Cardiac fibroblast (primary cell): ENCODE results near the gene RELN.
A peak's percentile ranks its signal among the peaks of the same experiment; 100 is the strongest.

ENCODE experiments used
- DNase-seq, 2 donors: peaks; one replicate each; pipeline versions ENCODE4 v3.0.0 to v3.0.0-alpha.2; 2010; ENCODE audit warnings: low read depth in 2 of 2
- H3K4me3 ChIP-seq, 2 donors: replicated peaks in 1 of 2; 1 replicate in 1 of 2; 2 replicates in 1 of 2; pipeline ENCODE4 v1.5.1; 2011; ENCODE audit warnings: low read depth in 2 of 2, low read length in 2 of 2, mild to moderate bottlenecking in 2 of 2, moderate library complexity in 1 of 2
- TF ChIP-seq, protein P1 (sequence below): IDR thresholded peaks from one replicate; pipeline ENCODE4 v1.5.1; 2011; ENCODE audit warnings: low read depth, mild to moderate bottlenecking, low read length, inconsistent platforms

Gene RELN

DNA sequence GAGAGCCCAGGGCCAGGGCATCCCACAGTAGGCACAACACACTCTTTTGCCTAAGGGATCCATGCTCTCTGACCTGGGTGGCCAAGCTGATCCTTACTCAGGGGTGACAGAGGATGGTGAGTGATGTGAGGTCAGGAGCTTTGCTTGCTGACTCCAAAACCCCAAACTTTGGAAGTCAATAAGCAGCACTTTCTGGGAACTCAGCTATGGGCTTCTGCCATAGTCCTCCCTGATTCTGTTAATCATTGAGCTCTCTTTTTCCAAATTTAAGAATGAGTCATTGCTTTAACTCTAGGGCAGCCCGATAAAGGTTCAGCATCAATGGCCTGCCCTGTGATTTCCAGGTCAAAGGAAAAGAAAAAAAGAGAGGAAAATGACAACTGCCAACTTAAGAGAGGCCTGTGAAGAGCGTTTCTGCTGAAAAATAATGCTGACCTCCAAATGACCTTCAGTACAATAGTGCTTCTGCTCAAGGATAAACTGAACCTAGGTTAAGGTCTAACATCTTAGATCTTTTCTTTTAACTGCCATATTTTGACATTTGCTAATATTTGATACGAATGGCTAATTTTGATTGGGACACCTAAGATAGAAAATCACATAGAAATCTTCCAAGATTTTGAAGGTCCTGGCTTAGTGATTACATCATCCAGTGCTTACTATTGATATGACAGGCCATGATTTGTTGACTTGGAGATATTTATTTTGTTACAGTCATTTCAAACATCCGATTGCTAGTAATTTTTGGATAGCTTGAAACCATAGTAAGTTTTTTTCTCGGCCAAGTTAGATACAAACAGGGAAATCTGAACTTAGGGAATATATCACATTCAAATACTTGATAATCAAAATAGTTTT, 20.8 kb upstream of the RELN start:
- no peak for DNase-seq
- TF ChIP-seq, protein P1, sequence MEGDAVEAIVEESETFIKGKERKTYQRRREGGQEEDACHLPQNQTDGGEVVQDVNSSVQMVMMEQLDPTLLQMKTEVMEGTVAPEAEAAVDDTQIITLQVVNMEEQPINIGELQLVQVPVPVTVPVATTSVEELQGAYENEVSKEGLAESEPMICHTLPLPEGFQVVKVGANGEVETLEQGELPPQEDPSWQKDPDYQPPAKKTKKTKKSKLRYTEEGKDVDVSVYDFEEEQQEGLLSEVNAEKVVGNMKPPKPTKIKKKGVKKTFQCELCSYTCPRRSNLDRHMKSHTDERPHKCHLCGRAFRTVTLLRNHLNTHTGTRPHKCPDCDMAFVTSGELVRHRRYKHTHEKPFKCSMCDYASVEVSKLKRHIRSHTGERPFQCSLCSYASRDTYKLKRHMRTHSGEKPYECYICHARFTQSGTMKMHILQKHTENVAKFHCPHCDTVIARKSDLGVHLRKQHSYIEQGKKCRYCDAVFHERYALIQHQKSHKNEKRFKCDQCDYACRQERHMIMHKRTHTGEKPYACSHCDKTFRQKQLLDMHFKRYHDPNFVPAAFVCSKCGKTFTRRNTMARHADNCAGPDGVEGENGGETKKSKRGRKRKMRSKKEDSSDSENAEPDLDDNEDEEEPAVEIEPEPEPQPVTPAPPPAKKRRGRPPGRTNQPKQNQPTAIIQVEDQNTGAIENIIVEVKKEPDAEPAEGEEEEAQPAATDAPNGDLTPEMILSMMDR = no peak
- no peak overlapping the region for H3K4me3 ChIP-seq

DNA sequence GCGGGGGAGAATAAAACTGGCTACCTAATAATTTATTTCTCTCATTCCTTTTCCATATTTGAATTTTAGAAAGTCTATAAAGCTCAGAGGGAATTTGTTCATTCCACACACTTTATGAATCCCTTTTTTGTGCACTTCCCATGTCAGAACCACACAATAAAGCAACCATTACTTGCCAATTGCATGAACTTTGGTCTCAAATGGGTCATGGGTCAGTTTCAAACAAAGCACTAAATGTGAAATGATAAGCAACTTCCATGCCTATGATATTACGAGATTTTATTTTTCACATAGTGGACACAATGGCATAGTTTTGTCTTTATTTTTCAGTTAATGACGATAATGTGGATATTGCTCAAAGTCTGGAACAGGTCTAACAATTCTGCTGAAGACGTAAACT, 18.6 kb upstream of the RELN start:
- no peak for DNase-seq
- TF ChIP-seq, protein P1 = no peak
- no peak overlapping the region for H3K4me3 ChIP-seq

DNA sequence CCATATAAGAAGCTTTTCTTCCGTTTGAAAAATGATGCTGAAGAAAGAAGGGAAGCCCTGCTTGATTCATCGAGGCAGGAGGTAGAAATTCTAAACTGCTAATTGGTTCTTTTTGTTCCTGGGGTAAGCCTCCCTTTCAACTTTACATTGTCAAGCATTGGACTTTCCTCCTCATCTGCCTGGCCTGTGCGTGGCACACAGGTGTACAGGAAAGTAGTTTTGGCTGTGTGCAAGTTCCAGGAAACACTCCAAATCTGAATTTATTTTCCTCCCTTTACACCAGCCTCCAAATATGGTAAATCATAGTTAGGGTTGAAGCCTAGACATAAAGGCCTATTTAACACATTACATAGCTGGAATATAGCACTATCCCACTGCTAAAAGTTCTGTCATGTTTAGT, 18.2 kb upstream of the RELN start:
- TF ChIP-seq, protein P1 = no peak
- DNase-seq = no peak
- no peak overlapping the region for H3K4me3 ChIP-seq

DNA sequence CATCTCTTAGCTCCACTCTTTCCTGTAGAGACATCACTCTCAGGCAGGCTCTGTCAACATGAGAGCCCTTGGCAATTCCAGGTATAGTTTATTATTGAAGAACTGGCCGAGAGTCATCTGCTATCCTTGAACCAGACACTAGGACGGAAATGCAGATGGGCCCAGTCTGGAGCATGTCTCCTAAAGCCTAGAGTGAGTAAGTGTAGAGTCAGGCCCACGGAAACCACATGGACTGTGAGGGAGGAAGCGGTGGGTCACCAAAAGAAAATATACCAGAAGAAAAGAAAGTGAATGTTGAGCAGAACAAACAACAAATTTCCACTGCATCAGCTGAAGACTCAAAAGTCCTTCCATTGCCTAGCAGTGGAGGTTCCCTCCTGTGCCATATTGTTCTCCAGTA, 15.7 kb upstream of the RELN start:
- peak in 1 of 2 donors; percentile 59 for DNase-seq
- TF ChIP-seq, protein P1 = no peak
- H3K4me3 ChIP-seq = no peak overlapping the region

DNA sequence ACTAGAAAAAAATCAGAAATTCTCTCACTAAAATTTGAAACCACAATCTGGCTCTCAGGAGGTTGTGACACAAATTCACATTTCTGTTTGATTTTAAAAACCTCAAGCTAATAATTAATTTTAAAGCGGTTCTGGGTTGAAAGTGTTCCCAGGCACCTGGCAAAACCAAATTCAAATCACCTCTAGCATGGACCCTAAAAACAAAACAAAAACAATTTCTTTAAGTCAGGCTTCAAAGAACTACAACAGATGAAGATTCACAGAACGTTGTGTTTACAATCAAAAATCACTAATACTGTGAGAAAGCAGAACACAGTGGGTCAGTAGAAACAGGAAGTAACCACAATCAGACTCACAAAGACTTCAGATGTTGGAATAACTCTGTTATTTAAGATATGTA, 7.2 kb upstream of the RELN start:
- H3K4me3 ChIP-seq = no peak overlapping the region
- TF ChIP-seq, protein P1 = no peak
- DNase-seq = no peak

DNA sequence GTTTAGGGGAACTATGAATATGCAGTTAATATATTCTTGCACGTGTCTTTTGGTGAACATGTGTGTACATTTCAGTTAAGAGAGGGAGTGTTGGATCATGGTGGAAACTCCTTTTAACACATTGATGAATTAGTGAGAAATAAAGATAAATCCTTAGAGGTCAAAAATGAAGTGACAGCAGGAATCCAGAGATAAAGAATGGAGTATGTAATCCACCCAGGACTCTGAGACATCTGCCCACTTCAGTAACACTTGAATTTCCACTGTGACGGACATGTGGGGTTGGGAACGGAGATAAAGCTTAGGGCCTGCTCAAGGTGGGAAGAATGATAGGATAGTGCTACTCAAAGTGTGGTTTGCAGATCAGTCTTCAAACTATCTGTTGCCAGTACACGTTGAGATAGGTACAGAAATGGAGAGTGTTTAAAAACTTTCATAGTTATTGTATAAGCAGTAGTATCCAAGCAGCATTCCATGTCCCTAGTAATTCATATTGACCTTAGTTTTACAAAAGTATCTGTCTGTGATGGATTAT, 6.6 kb upstream of the RELN start:
- TF ChIP-seq, protein P1 = no peak
- H3K4me3 ChIP-seq = no peak overlapping the region
- DNase-seq = no peak

DNA sequence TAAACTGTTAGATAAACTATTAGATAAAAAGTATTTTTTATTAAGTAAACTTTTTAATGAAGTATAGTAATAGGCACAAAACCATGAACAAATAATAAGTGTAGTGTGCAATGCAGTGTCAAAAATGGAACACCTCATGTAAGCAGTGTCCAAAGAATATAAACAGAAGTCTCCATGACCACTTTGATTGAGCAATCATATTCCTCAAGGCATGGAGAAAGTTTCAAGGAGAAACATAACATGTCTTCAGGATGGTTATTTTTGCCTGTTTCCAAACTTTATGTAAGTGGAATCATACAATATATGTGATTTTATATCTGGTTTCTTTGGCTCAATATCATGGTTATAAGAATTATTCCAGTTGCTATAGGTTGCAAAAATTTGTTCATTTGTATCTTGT, 6.1 kb upstream of the RELN start:
- TF ChIP-seq, protein P1 = no peak
- DNase-seq = no peak
- no peak overlapping the region for H3K4me3 ChIP-seq
